ENCODE measurements around the gene SLC34A3.
A peak's percentile ranks its signal among the peaks of the same experiment; 100 is the strongest.

Gene SLC34A3

GRCh38 chr9:137221506-137222111 is 9.1 kb upstream of the SLC34A3 start:
- peak overlapping the region; percentile 29 for H3K4me3 ChIP-seq (ENCODE audit: control insufficient read depth, low read depth, low read length)
- TF ChIP-seq CTCF (IDR thresholded peaks at IDR 0.05; ENCODE audit: control insufficient read depth, insufficient read depth, low read depth, low read length, missing control alignments) = no peak
- DNase-seq (ENCODE audit: low read depth) = no peak

DNA sequence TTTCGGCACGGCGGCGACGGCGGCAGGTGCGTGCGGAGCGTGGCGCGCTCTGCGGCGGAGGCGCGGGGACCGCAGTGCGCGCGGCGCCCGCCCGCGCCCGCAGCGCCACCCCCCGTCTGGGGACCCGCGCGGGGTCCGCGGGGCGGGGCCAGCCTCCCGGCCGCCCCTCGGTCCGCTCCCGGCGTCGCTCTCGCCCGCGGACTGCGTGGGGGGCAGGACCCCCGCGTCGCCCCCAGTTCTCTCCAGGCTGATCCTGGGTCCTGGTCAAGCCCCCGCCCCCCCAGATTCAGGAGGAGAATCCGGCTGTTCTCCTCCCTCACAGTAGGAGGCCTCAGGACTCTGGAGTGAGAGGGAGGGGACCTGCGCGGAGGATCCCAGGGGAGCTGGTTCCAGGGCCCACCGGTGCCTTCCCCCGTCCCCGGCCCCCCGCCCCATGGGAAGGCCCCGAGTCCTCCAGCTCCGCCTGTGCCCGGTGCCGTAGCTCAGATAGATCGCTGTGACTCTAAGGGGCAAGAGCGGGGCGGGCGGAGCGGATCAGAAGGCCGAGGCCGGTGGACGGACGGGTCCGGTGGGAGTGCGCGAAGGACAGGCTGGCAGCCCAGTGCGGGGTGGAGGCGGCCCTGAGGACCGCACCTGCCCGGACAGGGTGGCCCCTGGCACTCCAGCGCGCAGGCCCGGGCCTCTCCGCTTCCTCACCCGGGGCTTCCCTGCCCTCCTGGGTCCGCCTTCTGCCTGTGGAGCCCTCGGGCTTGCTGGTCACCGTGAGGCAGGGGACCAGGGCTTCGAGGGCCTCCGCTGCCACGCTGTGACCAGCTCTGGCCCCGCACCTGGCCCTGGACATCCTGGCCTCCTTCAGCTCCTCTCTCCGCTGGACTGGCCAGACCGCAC is 8.3 kb upstream of the SLC34A3 start, which contains the start of gene RNF208:
Gene RNF208 (minus strand): TSS at position 51 of the 888 bp plus-strand sequence. CDS start 1,028 bp downstream, outside the sequence.
- no peak for TF ChIP-seq CTCF (IDR thresholded peaks at IDR 0.05; ENCODE audit: control insufficient read depth, insufficient read depth, low read depth, low read length, missing control alignments)

GRCh38 chr9:137223078-137223970 is 7.4 kb upstream of the SLC34A3 start:
- peak overlapping the region; percentile 91 for H3K4me3 ChIP-seq (ENCODE audit: control insufficient read depth, low read depth, low read length)

More for the DNA sequence above, 8.3 kb upstream of the SLC34A3 start, which contains the start of gene RNF208:
- H3K4me3 ChIP-seq (ENCODE audit: control insufficient read depth, low read depth, low read length) = peak within 1 kb of the TSS; percentile 91
- no peak for DNase-seq (ENCODE audit: low read depth)

GRCh38 chr9:137224830-137225694 is 5.6 kb upstream of the SLC34A3 start, which contains the start of gene CYSRT1:
Gene CYSRT1 (plus strand): TSS chr9:137225174. CDS start chr9:137225622, 448 bp downstream.
- DNase-seq (ENCODE audit: low read depth) = no peak
- TF ChIP-seq CTCF (IDR thresholded peaks at IDR 0.05; ENCODE audit: control insufficient read depth, insufficient read depth, low read depth, low read length, missing control alignments) = no peak
- peak within 1 kb of the TSS; percentile 91 for H3K4me3 ChIP-seq (ENCODE audit: control insufficient read depth, low read depth, low read length)

More at GRCh38 chr9:137223078-137223970, 7.4 kb upstream of the SLC34A3 start:
- peak; percentile 91 for DNase-seq (ENCODE audit: low read depth)
- no peak for TF ChIP-seq CTCF (IDR thresholded peaks at IDR 0.05; ENCODE audit: control insufficient read depth, insufficient read depth, low read depth, low read length, missing control alignments)

DNA sequence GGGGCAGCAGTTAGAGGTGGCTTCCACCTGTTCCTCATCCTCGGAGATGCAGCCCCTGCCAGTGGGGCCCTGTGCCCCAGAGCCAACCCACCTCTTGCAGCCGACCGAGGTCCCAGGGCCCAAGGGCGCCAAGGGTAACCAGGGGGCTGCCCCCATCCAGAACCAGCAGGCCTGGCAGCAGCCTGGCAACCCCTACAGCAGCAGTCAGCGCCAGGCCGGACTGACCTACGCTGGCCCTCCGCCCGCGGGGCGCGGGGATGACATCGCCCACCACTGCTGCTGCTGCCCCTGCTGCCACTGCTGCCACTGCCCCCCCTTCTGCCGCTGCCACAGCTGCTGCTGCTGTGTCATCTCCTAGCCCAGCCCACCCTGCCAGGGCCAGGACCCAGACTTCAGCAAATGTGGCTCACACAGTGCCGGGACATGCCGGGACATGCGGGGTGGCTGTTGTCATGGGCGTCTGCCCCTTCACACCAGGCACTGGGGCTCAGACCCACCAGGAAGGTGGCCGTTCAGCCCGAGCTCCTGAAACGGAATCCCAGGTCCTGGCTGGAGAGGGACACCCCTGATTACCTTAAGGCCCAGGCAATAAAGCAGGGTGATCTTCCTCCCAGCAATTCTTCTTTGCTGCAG is 4.9 kb upstream of the SLC34A3 start:
- no peak overlapping the region for H3K4me3 ChIP-seq (ENCODE audit: control insufficient read depth, low read depth, low read length)
- DNase-seq (ENCODE audit: low read depth) = no peak
- TF ChIP-seq CTCF (IDR thresholded peaks at IDR 0.05; ENCODE audit: control insufficient read depth, insufficient read depth, low read depth, low read length, missing control alignments) = no peak

Data from AG09309 (cell line).